GM10266 (cell line): Measurements from ENCODE around the gene SPTSSB.

Source experiments
- DNase-seq: peaks from one replicate; pipeline ENCODE4 v3.0.0; 2012; ENCODE audit errors: extremely low spot score
- CTCF ChIP-seq: IDR thresholded peaks from 2 replicates; pipeline ENCODE4 v1.5.1; 2012; ENCODE audit warnings: mild to moderate bottlenecking, low read depth; ENCODE audit not compliant: control insufficient read depth, insufficient read depth; ENCODE audit errors: missing control alignments

The SPTSSB gene

DNA sequence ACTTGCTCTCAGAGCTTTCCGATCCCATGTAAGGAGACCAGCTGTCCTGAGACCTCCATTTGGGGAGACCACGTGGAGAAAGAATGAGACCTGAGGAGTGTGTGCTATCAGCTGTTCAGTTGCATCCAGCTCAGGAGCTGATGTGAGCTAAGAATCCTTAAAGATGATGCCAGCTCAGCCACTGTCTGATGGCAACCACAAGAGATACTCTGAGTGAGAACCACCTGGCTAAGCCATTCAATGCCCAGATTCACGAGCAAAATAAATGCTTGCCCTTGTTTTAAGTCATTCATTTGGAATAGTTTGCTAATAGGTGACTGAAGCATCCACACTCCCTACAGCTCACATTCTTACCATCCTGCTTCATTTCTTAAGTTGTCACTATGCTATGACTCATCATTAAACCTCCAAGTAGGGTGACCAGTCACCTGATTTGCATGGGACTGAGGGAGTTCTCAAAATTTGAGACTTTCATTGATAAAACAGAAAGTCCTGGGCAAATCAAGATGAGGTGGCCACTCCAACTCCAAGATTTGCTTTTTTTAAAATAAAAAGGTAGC, 56.4 kb downstream of the SPTSSB start:
- no peak for TF ChIP-seq CTCF
- no peak for DNase-seq

DNA sequence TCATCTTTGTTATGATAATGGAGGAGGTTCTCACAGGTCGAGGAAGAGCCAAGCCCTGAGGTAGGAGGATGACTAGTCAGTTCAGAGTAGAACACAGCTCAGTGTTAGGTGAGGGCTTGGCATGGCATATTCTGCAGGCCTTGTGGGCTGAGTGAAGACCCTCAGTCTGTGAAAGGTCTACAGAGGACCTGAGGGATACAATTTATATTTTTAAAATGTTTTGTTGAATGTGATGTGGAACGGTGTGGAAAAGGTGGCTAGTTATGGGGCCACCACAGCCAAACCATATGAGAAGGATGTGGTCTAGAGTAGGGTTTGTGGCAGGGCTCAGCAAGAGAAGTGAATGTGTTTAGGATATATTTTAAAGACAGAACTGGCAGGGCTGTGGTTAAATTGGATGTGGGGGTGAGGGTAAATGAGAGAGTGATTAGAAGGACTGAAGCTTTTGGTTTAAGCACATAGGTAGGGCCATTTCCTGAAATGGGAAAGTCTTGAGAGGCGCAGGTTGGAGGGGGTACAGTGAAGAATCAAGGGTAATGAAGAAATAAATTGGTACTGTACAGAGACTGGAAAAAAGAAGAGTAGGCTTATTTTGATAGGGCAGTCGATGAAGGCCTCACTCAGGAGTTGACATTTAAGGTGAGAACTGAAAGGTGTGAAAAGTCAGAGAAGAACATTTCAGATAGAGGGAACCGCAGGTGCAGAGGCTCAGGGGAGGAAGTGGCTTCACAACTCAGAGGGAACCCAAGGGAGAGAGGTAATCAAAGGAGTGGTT, 60.5 kb downstream of the SPTSSB start:
- TF ChIP-seq CTCF, result no peak
- no peak for DNase-seq

- peak; percentile 45 for TF ChIP-seq CTCF
- no peak for DNase-seq
These were observed 66.0 kb downstream of the SPTSSB start for GRCh38 chr3:161305095-161305991.

GRCh38 chr3:161296814-161297213, 74.5 kb downstream of the SPTSSB start:
- DNase-seq, result no peak
- TF ChIP-seq CTCF, result no peak

DNA sequence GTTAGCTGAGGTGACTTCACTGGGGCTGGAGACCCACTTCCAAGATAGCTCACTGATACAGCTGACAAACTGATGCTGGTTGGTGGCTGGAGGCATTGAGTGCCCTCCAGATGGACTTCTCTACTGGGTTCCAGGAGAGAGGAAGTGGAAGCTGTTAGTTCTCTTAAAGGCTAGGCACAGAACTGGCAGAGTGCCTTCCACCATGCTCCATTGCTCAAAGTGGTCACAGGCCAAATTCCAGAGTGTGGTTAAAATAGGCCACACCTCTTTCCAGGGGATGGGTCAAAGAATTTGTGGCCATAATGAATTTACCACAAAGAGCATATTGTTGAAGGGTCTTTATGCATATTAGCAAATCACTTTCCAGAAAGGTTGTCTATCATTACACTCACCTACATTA, 76.0 kb downstream of the SPTSSB start:
- TF ChIP-seq CTCF, result no peak
- no peak for DNase-seq
